GF-D8 (cell line): Measurements from ENCODE around the gene SFMBT2.

Experiments used
- DNase-seq: peaks from one replicate; lab custom pipeline; 2025; lab: John Stamatoyannopoulos, UW

SFMBT2 gene

DNA sequence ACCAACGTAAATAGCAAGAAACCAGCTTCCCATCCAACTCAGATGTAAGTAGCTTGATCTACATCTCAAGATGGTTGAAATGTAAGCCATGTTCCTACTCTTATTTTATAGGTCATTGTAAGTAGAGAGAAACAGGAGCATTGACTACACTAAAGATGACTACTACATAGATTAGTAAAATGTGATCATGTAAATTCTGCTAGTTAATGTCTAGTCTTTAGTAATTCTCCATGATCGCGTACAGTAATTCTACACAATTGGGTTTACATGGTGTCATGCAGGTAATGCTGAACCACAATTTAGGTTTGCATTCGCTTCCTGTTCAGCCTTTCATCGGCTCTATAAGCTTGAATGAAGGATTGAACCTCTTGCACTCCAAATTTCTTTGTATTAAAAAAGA, 14.9 kb upstream of the SFMBT2 start:
- DNase-seq, result no peak

DNA sequence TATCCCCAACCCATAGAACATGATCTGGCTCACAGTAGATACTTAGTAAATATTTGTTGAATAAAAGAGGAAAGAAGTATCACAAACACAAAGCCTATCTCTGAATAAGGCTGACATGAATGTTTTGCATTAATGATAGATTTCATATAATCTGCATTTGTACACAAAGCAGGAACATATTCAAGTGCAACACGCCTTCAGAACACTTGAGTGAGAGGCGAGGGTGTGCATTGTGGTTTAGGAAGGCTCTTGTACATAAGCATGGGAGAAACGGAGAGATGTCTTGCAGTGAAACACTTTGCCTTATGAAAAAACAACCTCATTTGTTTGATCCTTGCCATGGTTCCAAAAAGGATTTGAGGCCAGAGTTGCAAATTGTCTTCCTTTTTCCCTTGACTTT, 14.1 kb upstream of the SFMBT2 start:
- DNase-seq, result no peak

DNA sequence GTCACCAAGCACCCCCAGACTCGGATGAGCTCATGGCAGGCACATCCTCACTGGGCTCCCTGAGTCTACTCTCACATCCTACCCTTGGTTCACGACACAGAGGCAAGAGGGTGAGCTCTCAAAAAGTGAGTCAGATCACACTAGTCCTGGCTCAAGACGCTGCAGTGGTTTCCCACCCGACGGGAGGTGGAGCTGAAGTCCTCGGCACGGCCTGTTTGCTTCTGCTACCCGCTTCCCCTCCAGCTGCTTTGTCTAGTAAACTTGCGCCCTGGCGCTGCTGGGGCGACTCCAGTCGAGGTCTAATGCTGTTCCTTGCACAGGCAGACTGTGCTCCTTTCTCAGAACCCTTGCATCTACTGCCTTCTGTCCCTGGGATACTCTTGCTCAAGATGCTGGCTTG, 13.5 kb upstream of the SFMBT2 start:
- no peak for DNase-seq

DNA sequence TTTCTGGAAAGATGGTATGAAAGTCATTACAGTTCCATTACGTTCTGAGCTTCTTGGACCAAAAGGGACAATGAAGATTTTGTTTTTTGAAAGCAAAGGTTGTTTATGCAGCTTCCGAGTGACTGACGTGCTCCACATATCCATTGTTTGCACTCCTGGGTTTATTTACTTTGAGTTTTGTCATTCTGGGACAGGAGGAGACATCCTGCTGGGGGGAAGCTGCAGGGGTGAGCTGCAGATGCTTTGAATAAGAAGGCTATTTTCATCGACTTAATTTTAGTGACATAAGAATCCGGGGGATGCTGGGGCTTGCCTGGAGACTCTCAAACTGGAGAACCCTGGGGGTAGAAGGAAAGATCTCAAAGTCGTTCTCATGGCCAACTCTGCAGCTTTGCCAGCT, 12.7 kb upstream of the SFMBT2 start:
- DNase-seq, result no peak

DNA sequence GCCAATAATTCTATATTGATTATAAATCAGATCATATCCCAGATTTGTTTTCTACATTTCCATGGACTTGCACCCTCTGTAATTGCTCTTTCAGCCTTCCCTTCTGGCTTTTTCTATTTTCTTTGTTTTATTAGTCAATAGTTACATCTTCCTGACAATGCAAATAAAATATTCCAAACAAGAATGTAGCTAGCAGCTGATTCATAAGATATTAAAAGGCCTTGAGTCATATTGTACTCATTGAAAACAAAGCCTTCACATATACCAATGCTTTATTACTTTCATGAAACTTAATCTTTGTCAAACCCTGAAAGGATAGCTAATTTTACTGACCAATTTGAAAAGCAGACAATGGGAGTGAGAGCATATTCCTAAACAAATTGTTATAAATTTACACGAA, 10.7 kb upstream of the SFMBT2 start:
- DNase-seq, result no peak

DNA sequence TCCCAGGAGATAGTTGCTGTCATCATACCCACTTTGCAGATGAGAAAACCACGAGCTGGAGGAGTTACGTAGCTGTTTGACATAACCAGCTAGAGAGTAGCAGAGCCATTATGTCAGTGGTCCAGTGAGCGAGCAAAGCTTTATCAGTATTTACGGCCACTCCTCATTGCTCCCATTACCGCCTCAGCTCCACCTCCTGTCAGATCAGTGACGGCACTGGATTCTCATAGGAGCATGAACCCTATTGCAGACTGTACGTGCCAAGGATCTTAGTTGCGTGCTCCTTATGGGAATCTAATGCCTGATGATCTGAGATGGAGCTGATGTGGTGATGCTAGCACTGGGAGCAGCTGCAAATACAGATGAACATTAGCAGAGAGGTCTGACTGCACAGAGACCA, 9.2 kb upstream of the SFMBT2 start:
- no peak for DNase-seq

DNA sequence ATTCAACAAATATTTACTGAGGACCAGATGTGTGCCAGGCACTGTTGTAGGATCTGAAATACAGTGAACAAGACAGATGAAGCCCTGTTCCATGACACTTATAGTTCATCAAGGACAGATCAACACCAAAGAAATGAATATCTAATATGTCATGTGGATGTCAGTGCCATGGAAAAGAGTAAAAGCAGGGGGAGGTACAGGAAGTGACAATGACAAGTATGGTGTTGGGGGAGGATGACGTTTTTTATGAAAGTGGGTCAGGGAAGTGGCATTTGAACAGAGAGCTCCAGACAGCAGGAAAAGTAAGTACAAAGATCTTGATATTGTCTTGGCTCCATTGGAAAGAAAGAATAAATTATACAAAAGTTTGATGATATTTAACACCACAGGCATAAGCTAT, 7.0 kb upstream of the SFMBT2 start:
- DNase-seq, result no peak

DNA sequence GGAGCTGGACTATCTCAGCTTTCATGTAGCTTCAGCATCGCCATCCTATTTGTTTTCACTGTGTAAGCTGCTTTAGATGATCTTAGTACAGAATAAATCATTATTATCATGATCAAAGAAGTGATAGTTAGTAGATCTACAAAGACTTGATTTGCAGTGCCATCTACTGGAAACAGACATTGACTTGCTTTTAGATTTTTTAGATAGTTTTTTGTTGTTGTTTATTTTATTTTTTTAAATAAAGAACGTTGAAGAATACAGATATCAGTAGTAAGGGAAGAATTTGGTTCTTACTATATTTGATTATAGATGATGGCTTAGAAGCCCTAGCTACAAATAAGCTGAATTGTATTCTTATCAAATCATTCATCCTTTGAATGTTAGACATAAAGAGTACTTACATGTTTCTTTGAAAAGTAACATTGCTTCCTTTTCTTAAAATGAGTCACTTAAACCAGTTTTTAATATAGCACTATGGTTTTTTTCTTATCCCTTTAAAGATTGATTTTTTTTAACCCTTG, 6.3 kb upstream of the SFMBT2 start:
- DNase-seq, result peak; percentile 14

DNA sequence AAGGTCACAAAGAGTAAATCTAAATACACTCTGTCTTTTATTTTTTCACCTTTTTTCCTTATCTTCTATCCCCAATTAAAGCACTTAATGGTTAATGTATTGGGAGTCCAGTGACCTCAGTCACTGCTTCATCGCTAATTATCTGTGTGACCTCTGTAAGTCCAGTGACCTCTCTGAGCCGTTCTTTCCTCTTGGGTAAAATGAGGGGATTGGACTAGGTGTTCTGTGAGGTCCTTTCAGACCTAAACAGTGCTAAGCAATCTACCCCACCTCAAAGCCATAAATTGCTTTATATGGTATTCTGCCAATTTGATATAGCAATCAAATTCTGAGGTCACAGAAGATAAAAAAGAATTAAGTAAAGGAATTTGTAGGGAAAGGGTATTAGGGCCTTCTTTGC, 3.9 kb upstream of the SFMBT2 start:
- no peak for DNase-seq

DNA sequence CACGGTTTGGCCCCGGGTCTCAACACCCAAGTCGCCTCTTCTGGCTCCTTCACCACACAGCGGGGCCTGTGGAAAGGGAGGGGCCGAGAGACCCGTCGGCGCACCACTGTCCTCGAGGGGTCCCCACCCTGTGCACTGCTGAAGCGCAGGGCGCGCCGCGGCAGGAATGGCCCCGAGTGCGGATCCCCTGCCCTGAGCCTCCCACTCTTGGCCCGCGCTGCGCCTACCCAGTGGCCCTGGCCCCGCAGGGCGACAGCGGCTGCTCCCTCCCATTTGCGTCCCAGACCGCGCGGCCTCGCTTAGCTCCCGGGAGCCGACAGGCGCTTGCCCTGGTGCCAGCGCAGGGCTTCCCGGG, 2.1 kb upstream of the SFMBT2 start:
- DNase-seq, result no peak

DNA sequence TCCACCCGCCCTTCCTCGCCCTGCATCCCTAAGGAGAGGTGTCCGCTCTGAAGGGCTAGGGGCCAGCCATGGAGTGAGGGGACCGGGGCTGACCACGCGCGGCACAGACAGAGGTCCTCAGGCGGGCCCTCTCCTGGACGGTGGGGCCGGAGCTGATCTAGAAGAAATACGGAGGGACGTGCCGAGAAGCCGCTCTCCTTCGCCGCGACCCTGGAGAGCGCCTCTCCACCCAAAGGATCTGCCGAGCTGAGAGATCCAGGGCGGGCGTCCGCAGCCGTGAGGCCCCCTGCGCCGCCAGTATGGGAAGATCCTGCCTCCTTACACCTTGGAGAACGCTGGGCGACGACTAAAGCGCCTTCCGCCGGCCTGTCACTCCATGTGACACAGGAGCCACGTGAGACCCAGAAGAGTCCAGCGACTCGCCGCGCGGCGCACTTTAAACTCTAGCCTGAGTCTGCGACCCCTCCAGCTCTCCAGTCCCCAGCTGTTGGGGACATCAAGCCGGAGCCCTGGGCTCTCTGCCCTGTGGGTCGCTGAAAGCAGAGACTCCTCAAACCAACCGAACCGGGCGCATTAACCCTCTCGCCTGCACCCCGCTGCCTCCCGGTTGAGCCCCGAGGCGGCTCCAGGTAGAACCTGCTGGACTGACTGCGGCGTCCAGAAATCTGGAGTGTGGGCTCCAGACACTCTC, 1.5 kb upstream of the SFMBT2 start:
- no peak for DNase-seq

DNA sequence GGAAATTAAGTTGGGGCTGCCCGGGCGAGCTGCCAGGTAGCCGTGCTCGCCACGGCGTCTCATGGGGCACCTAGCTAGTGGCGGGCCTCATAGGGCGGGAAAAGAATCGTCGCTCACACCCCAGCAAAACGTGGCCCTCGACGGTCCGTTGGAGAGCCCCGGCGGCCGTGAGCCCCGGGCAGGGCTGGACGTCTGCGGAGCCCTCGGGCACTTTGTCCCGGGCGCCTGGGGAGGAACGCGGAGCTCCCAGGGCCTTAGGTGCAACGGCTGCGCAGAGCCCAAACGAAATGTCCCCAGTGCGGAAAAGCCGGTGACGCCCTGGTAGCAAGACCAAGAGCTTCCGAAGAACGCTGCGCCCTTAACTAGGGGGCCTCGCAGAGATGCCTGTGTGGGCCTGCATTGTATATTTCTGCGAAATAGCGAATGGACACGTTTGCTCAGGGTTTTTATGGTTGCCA, 866 bp upstream of the SFMBT2 start:
- no peak for DNase-seq

DNA sequence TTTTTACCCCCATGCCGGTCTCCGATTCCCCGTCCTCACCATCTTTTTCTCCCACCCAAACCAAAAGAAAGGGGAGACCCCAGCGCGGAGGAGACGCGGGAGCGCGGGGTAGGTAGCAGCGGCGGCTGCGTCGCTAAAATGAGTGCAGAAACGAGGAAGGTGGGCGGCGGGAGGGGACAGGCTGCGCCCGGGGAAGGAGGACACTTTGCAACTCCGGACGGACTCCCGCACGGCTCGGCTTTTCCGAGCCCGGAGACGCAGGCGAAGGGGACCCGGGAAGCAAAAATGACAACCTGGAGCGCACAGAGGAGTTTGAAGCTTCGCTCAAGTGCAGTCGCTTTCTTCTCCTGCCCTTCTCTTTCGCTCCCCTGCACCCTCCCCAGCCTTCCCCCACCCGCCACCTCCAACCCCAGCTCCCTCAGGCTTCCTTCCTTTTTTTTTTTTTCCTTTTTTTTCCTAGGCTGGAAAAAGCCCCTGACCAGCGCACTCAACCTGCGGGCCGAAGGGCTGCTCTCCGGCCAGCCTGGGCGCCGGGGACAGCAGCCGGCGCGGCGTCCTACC, 453 bp downstream of the SFMBT2 start:
- DNase-seq, result no peak

DNA sequence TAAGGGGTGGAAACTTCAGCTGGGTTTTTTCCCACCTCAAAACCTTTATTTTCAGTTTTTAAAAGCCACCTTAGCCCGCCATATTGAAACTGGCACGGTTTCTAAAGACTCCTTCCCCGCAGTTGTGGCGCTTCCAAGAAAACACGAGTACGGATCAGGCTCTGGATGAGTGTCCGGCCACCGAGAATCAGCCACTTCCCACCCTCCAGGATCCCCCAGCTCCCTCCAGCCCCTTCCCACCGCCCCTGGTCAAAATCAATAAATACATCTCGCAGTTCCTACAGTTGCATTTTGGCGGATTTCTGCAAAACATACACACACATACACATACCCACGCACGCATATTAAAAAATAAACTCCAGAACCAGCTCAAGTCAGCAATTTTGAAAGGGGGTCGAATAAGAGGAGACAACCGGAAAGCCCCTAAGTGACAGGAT, 1.1 kb downstream of the SFMBT2 start:
- DNase-seq, result no peak

DNA sequence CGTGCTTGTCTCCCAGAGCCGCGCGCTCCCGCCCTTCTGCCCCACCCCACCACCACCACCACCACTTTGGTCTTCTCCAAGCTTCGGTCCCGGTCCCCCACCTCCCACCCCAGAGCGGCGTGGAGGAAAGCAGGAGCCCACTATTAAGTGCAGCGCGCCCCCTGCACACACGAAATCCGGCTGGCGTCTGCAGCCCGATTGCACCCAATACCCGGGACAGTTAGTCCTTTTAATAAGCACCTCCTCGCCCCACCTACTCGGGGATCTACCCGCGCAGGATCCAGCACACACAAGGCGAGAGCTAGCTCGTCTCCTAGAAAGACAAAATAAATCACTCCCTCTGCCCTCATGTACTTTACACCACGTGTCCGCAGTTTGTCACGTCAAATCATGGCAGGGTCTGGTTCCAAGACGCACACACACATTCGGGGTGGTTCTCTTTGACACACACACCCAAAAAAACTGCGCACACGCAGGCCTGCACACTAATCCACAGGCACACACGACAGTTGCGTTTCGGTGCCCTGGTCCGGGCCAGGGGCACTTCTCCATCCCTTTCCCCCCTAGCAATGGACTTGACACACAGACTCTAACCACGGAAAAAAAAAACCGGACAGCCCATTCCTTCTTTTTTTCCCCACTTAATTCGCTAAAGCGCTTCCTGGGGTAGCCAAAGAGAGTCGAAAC, 1.6 kb downstream of the SFMBT2 start:
- peak; percentile 25 for DNase-seq

DNA sequence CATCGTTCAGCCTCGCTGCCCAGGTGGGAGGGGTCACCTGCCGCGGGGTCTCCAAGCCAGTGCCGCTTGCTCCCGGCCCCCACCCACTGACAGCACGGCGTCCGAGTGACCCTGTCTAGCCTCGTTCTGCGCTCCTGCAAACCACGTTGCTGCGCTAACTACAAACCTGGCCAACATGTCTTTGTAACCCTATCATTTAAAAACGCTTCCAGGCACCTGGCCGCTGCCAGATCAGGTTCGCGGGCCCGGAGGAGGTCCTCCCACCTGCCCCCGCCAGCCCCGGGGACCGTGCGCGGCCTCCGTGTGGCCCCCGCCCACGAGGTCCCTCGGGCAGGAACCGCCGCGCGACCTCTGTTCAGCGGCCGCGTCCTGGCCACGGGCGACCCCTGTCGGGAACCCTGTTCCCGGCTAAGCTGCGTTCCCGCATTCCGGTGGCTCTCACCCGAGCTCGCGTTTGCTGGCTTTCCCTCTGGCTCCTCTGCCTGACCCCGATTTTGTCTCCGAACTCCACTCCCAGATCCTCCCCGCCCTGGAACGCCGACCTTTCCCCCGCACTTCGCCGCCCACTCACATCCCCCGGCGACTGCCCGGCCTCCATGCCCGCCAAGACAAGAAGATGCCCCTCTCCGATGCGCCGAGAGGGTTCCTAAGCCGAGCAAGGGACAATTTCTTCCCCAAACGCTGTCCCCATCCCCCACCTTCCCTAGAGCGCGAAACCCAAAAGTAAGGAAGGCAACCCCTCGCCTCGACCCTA, 2.4 kb downstream of the SFMBT2 start:
- peak; percentile 41 for DNase-seq

DNA sequence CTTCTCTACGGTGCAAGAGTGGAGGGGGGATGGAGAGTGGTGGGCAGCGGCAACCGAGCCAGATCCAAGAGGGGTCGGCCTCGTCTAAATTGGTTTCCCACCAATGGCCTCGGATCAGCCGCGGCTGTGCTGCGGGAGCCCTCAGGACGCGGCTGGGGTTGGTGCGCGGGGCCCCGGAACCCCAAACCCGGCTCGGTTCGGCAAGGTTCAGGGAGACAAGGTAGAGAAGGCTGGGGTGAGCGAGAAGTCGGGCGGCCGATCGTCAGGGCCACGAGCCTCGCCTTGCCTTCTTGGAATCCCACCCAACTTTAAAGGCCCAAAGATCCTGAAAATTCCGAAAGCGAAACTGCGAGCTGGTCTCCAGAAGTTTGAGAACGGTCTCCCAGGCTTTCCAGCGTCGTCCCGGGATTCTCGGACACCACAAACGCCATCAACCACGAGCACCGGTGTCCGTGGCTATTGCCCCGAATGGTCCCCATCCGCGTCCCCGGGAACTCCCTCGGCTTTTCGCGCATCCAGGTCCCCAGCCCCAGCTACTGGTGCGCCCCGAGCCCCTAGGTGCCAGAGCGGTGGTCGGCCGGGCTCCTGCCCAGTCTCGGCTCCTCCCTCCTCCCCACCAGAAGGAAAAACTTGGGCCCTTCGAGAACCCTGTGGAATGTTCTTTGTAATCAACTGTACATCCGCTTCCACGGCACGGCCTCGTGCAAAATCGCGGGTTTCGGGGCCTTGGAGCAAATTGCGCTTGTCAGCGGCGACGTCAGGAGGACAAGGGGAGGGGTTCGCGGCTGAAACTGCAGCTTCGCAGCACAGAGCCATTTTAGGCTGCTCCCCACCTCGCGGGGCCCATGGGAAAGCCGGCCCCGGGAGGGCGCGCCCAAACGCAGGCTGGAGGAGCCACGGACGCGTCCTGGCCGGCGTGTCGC, 3.2 kb downstream of the SFMBT2 start:
- DNase-seq, result peak; percentile 25

DNA sequence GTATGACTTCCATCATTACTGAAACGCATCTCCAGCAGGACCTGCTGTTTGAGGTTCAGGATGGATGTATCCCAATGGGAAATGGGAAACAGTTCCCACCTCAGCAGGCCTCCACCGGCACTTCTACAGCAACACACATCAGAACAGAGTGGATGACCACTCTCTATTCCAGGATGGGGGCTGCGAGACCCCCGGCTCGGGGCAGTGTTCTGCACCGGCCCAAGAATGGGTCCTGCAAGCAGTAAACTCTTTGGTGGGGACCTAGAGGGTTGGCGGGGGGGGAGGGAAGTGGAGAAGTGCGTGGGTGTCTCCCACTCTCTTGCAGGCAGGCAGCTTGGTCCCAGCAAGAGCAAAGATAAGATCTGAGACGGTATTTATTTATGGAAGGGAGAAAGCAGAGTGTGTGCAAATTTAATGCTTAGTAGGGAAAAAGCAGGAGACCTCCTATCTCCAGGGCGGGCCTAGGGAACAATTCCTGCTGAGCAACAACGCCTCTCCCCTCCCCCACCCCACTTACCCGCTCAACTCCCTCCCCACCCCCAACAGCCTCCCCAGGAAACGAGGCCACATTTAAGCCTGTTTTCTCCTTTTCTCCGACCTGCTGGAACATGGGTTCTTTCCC, 4.0 kb downstream of the SFMBT2 start:
- peak; percentile 2 for DNase-seq

DNA sequence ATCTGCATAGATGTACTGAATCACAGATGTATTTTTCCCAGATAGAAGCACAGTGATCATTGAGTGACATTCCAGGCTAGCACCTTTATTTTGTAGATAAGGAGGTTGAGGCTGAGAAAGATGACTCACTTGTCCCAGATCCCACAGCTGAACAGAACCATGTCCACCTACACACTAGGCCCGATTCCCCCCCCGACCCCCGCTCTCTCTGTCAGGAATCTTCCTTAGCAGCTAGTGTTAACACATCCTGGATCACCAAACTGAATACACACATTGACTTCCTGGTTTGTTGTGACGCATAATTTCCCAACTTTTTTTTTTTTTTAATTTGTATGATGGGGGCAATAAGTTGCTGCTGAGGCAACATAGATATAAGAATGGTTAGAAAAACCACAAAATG, 5.2 kb downstream of the SFMBT2 start:
- DNase-seq, result peak; percentile 40

DNA sequence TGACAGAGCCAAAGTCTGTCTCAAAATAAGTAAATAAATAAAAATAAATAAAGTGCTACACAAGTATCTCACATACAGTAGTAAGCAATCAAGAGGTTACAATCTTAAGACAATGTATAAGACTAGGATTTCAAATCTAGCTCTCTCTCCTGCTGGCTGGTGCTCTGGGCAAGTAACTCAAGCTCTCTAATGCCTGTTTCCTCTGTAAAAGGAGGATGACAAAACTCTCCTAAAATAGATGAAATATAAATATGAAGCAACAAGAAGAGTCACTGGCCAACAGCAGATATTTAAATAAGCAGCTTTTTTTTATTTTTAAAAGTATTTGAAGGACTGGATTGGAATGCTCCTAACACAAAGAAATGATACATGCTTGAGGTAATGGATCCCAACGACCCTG, 7.2 kb downstream of the SFMBT2 start:
- peak; percentile 8 for DNase-seq

DNA sequence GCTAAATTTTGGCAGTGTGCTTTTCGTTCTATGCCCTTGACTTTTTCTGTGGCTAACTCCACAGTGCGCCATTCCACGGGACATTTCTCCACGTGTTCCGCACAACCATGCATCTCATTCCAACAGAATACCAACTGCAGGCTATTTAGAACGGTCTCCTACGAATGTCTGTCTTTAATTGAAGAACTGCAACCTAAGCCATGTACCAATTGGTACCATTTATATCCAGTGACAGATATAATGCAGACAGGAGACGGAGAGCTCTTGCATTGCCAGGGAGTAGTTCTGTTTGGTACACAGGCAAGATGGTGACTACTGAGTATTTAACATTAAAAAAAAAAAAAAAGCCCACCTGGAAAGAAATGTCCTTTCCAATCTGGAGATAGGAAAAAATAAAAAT, 9.1 kb downstream of the SFMBT2 start:
- DNase-seq, result no peak
